Neural crest cell (in vitro differentiated cells): ENCODE data around the gene CUL7. TPM values are rescaled to one million over a fixed set of nuclear protein-coding genes. Genes with fewer than 3 reads are reported as not detected.

Experiments
- DNase-seq: peaks from one replicate; pipeline ENCODE4 v3.0.0; 2021; ENCODE audit warnings: low read depth, mixed read lengths, low spot score
- H3K27ac Mint-ChIP-seq: one replicate; pipeline ENCODE4 v1.8.0; 2021; ENCODE audit warnings: mild to moderate bottlenecking, mixed read lengths; ENCODE audit not compliant: unreplicated experiment
- H3K27me3 Mint-ChIP-seq: 2 replicates; pipeline ENCODE4 v1.8.0; 2021; ENCODE audit warnings: low read depth, mild to moderate bottlenecking, mixed read lengths
- H3K36me3 Mint-ChIP-seq: 2 replicates; pipeline ENCODE4 v1.8.0; 2021; ENCODE audit warnings: low read depth, mild to moderate bottlenecking, mixed read lengths
- H3K4me1 Mint-ChIP-seq: 2 replicates; pipeline ENCODE4 v1.8.0; 2021; ENCODE audit warnings: mixed read lengths
- H3K4me3 Mint-ChIP-seq: one replicate; pipeline ENCODE4 v1.8.0; 2021; ENCODE audit warnings: mild to moderate bottlenecking, mixed read lengths
- H3K9me3 Mint-ChIP-seq: 2 replicates; pipeline ENCODE4 v1.8.0; 2021; ENCODE audit warnings: mixed read lengths
- total RNA-seq: library from RNA; stranded (reverse); gene quantifications from 2 replicates; pipeline ENCODE4 v1.2.1, GENCODE V29; 2021
- TF ChIP-seq, protein P1 (sequence below): fragments of 200-600 bp; sonication (generic); conservative IDR thresholded peaks from 2 replicates; pipeline ENCODE4 v1.5.0; 2021; ENCODE audit warnings: antibody characterized with exemption, mild to moderate bottlenecking

Gene CUL7
- total RNA-seq, 1 donor from 2014 or later: 42.9 TPM

GRCh38 chr6:43034190-43034525 lies 19.5 kb downstream of the CUL7 start:
- no peak overlapping the region for H3K4me3 Mint-ChIP-seq
- H3K4me1 Mint-ChIP-seq: no peaks in the 10 kb centered on the region
- H3K36me3 Mint-ChIP-seq: peaks cover 23% of the 10 kb centered on the region
- H3K9me3 Mint-ChIP-seq: no peaks in the 10 kb centered on the region
- H3K27me3 Mint-ChIP-seq: no peaks in the 10 kb centered on the region
- no peak overlapping the region for H3K27ac Mint-ChIP-seq
- no peak for DNase-seq
- TF ChIP-seq, protein P1, sequence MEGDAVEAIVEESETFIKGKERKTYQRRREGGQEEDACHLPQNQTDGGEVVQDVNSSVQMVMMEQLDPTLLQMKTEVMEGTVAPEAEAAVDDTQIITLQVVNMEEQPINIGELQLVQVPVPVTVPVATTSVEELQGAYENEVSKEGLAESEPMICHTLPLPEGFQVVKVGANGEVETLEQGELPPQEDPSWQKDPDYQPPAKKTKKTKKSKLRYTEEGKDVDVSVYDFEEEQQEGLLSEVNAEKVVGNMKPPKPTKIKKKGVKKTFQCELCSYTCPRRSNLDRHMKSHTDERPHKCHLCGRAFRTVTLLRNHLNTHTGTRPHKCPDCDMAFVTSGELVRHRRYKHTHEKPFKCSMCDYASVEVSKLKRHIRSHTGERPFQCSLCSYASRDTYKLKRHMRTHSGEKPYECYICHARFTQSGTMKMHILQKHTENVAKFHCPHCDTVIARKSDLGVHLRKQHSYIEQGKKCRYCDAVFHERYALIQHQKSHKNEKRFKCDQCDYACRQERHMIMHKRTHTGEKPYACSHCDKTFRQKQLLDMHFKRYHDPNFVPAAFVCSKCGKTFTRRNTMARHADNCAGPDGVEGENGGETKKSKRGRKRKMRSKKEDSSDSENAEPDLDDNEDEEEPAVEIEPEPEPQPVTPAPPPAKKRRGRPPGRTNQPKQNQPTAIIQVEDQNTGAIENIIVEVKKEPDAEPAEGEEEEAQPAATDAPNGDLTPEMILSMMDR: no peak

- no peak overlapping the region for H3K27ac Mint-ChIP-seq
- peaks cover 21% of the 10 kb centered on the region for H3K36me3 Mint-ChIP-seq
- peak overlapping the region; percentile 1 for H3K4me3 Mint-ChIP-seq
- H3K4me1 Mint-ChIP-seq: no peaks in the 10 kb centered on the region
- TF ChIP-seq, protein P1: no peak
- H3K9me3 Mint-ChIP-seq: no peaks in the 10 kb centered on the region
- no peak for DNase-seq
- H3K27me3 Mint-ChIP-seq: no peaks in the 10 kb centered on the region
These were observed 20.0 kb downstream of the CUL7 start for GRCh38 chr6:43033496-43034189.

DNA sequence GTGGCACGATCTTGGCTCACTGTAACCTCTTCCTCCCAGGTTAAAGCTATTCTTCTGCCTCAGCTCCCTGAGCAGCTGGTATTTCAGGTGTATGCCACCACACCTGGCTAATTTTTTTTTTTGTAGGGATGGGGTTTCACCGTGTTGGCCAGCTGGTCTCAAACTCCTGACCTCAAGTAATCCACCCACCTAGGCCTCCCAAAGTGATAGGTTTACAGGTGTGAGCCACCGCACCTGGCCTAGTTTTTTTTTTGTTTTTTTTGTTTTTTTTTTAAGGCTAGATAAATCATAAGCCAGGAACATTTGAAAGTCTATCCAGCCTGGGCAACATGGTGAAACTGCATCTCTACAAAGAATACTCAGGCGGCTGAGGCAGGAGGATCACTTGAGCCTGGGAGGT lies 21.3 kb downstream of the CUL7 start:
- H3K36me3 Mint-ChIP-seq: peaks cover 22% of the 10 kb centered on the region
- peaks cover 4% of the 10 kb centered on the region for H3K4me1 Mint-ChIP-seq
- no peak overlapping the region for H3K4me3 Mint-ChIP-seq
- H3K27me3 Mint-ChIP-seq: no peaks in the 10 kb centered on the region
- no peak overlapping the region for H3K27ac Mint-ChIP-seq
- DNase-seq: no peak
- H3K9me3 Mint-ChIP-seq: no peaks in the 10 kb centered on the region
- TF ChIP-seq, protein P1: no peak

DNA sequence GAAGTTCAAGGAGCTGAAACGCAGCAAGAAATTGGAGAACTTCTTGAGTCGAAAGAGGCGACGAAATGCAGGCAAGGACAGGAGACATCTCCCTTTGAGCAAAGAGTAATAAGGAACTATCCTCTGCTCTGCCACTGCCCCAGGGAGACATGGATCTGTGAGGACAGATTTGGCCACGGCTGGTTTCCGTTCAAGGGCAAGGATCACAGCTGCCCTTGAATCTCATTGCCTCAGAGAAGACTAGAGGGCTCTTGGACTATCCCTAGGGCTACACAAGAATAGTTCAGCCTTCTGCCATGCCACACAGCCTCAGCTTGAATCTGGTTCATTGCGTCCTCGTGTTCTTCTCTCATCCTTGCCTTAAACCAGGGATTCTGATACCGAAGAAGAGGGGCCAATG lies 24.5 kb downstream of the CUL7 start:
- no peak overlapping the region for H3K4me3 Mint-ChIP-seq
- H3K36me3 Mint-ChIP-seq: peaks cover 32% of the 10 kb centered on the region
- no peaks in the 10 kb centered on the region for H3K27me3 Mint-ChIP-seq
- H3K27ac Mint-ChIP-seq: no peak overlapping the region
- DNase-seq: no peak
- H3K9me3 Mint-ChIP-seq: no peaks in the 10 kb centered on the region
- H3K4me1 Mint-ChIP-seq: peaks cover 4% of the 10 kb centered on the region
- TF ChIP-seq, protein P1: no peak

DNA sequence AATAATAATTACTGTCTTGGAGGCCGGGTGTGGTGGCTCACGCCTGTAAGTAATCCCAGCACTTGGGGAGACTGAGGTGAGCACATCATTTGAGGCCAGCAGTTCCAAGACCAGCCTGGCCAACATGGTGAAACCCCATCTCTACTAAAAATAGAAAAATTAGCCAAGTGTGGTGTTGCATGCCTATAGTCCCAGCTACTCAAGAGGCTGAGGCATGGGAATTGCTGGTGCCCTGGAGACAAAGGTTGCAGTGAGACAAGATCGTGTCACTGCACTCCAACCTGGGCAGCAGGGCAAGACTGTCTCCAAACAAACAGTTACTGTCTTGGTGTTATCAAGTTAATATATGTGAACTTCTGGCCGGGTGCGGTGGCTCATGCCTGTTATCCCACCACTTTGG lies 27.3 kb downstream of the CUL7 start:
- no peak for DNase-seq
- Mint-ChIP-seq H3K36me3 (peaks cover 27% of the 10 kb centered on the region), H3K4me3 (peak overlapping the region; percentile 34), H3K9me3 (no peaks in the 10 kb centered on the region), H3K27ac (no peak overlapping the region), H3K4me1 (peaks cover 8% of the 10 kb centered on the region), H3K27me3 (no peaks in the 10 kb centered on the region)
- TF ChIP-seq, protein P1: no peak
